GM23338 (cell line): ENCODE measurements around the gene MCC. TPM values are rescaled to one million over a fixed set of nuclear protein-coding genes. Genes with fewer than 3 reads are reported as not detected.

ENCODE experiments used
- ATAC-seq: fragments of 200-7000 bp; cut with Tn5 transposase; 3 replicates; pipeline ENCODE4 v1.9.1; 2020
- DNase-seq: peaks from one replicate; pipeline ENCODE4 v3.0.0-alpha.2; 2015; ENCODE audit warnings: low spot score
- H2AFZ ChIP-seq: fragments of 200-600 bp; sonication (generic); 2 replicates; pipeline ENCODE4 v1.8.0; 2016; ENCODE audit warnings: antibody characterized with exemption, mild to moderate bottlenecking, moderate library complexity
- H3F3A ChIP-seq: fragments of 200-600 bp; sonication (generic); replicated peaks from 2 replicates; pipeline ENCODE4 v1.8.0; 2017; ENCODE audit warnings: antibody characterized with exemption, mixed run types, low read depth
- H3K27ac ChIP-seq: fragments of 200-600 bp; sonication (generic); 2 replicates; pipeline ENCODE4 v1.6.1; 2016; ENCODE audit warnings: low read depth
- H3K27me3 ChIP-seq: fragments of 200-600 bp; sonication (generic); 2 replicates; pipeline ENCODE4 v1.8.0; 2016; ENCODE audit warnings: mild to moderate bottlenecking, mixed run types, moderate library complexity; ENCODE audit not compliant: insufficient read depth
- H3K36me3 ChIP-seq: fragments of 200-600 bp; sonication (generic); 2 replicates; pipeline ENCODE4 v1.8.0; 2016; ENCODE audit warnings: mild to moderate bottlenecking; ENCODE audit not compliant: insufficient read depth
- H3K4me1 ChIP-seq: fragments of 200-600 bp; sonication (generic); 2 replicates; pipeline ENCODE4 v1.8.0; 2016; ENCODE audit warnings: mild to moderate bottlenecking, moderate library complexity; ENCODE audit not compliant: insufficient read depth
- H3K4me2 ChIP-seq: fragments of 200-600 bp; sonication (generic); 2 replicates; pipeline ENCODE4 v1.7.1; 2017; ENCODE audit warnings: mixed run types
- H3K4me3 ChIP-seq: fragments of 200-600 bp; sonication (generic); 2 replicates; pipeline ENCODE4 v1.6.1; 2016; ENCODE audit warnings: mixed run types
- H3K79me2 ChIP-seq: fragments of 200-600 bp; sonication (generic); replicated peaks from 2 replicates; pipeline ENCODE4 v1.8.0; 2017; ENCODE audit warnings: mild to moderate bottlenecking; ENCODE audit not compliant: insufficient read depth
- H3K9me2 ChIP-seq: fragments of 200-600 bp; sonication (generic); 2 replicates; pipeline ENCODE4 v1.8.0; 2017; ENCODE audit not compliant: insufficient read depth
- H4K20me1 ChIP-seq: fragments of 200-600 bp; sonication (generic); replicated peaks from 2 replicates; pipeline ENCODE4 v1.8.0; 2017; ENCODE audit warnings: mild to moderate bottlenecking; ENCODE audit not compliant: insufficient read depth
- H3K27ac Mint-ChIP-seq: 2 replicates; pipeline ENCODE4 v1.8.0; 2020; ENCODE audit warnings: inconsistent platforms, mild to moderate bottlenecking, moderate library complexity, mixed read lengths
- H3K27me3 Mint-ChIP-seq: 3 replicates; pipeline ENCODE4 v1.8.0; 2022; ENCODE audit warnings: low read depth, mild to moderate bottlenecking, moderate library complexity, mixed read lengths, inconsistent platforms; ENCODE audit not compliant: insufficient read depth, poor library complexity
- H3K36me3 Mint-ChIP-seq: 3 replicates; pipeline ENCODE4 v1.8.0; 2021; ENCODE audit warnings: low read depth, mild to moderate bottlenecking, inconsistent platforms, moderate library complexity, mixed read lengths
- H3K4me1 Mint-ChIP-seq: 3 replicates; pipeline ENCODE4 v1.8.0; 2020; ENCODE audit warnings: mild to moderate bottlenecking, inconsistent platforms, mixed read lengths
- H3K4me3 Mint-ChIP-seq: 3 replicates; pipeline ENCODE4 v1.8.0; 2021; ENCODE audit warnings: moderate library complexity, mild to moderate bottlenecking, inconsistent platforms, mixed read lengths
- H3K9me3 Mint-ChIP-seq: 3 replicates; pipeline ENCODE4 v1.8.0; 2020; ENCODE audit warnings: moderate library complexity, mild to moderate bottlenecking, inconsistent platforms, mixed read lengths
- CREB1 ChIP-seq: fragments of 250-450 bp; sonication (Bioruptor Pico); IDR thresholded peaks from 2 replicates; pipeline ENCODE4 v1.5.0; 2020; ENCODE audit warnings: low read depth, mild to moderate bottlenecking, moderate library complexity
- EZH2 ChIP-seq: fragments of 200-600 bp; sonication (generic); IDR thresholded peaks from one replicate; pipeline ENCODE4 v1.8.0; 2017; ENCODE audit warnings: antibody characterized with exemption, mild to moderate bottlenecking, low read depth; ENCODE audit not compliant: unreplicated experiment
- JUNB ChIP-seq: IDR thresholded peaks from one replicate; pipeline ENCODE4 v1.6.1; 2016; ENCODE audit warnings: antibody characterized with exemption; ENCODE audit not compliant: unreplicated experiment
- NANOG ChIP-seq: IDR thresholded peaks from 2 replicates; pipeline ENCODE4 v1.6.1; 2016; ENCODE audit warnings: antibody characterized with exemption, borderline replicate concordance
- POLR2AphosphoS5 ChIP-seq: IDR thresholded peaks from 2 replicates; pipeline ENCODE4 v1.6.1; 2016; ENCODE audit warnings: antibody characterized with exemption, low read depth
- ZNF114 ChIP-seq: fragments of 250-450 bp; sonication (Bioruptor Pico); IDR thresholded peaks from 2 replicates; pipeline ENCODE4 v1.5.0; 2020; ENCODE audit warnings: mild to moderate bottlenecking, moderate library complexity
- polyA plus RNA-seq: library from polyadenylated mRNA; unstranded; fragments of >200 nt; fragmentation: Nextera tagmentation; extraction: Ambion mirVana; gene quantifications from 2 replicates; pipeline ENCODE4 v1.2.1, GENCODE V29; 2016
- total RNA-seq: library from RNA; depleted of rRNA; stranded (reverse); fragments of >200 nt; shearing (Covaris generic); gene quantifications from 2 replicates; pipeline ENCODE4 v1.2.3, GENCODE V29; 2014
- TF ChIP-seq, protein P1 (sequence below), 2 experiments: fragments of 200-600 bp in 1 of 2; sonication (generic) in 1 of 2; conservative IDR thresholded peaks; 2 replicates each; pipeline versions ENCODE4 v1.5.1 to v1.6.1; 2016 to 2017; ENCODE audit warnings: antibody characterized with exemption in 2 of 2, low read depth in 2 of 2, mild to moderate bottlenecking in 2 of 2, moderate library complexity in 1 of 2
- TF ChIP-seq, protein P2 (sequence below): IDR thresholded peaks from 2 replicates; pipeline ENCODE4 v1.6.1; 2016; ENCODE audit warnings: antibody characterized with exemption
- TF ChIP-seq, protein P3 (sequence below): fragments of 250-450 bp; sonication (Bioruptor Pico); IDR thresholded peaks from 2 replicates; pipeline ENCODE4 v1.5.0; 2020; ENCODE audit warnings: mild to moderate bottlenecking, moderate library complexity

Gene MCC
- total and polyA plus RNA-seq, 2 experiments from 2014 or later = 3.8 to 10.1 TPM

DNA sequence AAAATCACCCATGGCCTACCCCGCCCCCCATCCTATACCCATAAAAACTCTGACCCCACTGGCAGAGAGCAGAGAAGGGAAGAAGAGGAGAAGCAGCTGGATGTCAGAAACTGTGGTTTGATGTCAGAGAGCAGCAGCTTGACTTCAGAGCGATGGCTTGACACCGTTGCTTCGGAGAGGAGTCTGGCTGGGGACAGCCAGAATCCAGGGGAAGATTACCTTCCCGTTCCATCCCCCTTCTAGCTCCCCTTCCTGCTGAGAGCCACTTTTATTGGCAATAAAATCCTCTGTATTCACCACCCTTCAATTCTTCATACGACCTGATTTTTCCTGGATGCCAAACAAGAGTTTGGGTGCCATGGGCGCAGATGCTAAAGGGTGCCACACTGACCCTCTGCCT lies 373.7 kb downstream of the MCC start (continued):
- TF ChIP-seq, protein P1, sequence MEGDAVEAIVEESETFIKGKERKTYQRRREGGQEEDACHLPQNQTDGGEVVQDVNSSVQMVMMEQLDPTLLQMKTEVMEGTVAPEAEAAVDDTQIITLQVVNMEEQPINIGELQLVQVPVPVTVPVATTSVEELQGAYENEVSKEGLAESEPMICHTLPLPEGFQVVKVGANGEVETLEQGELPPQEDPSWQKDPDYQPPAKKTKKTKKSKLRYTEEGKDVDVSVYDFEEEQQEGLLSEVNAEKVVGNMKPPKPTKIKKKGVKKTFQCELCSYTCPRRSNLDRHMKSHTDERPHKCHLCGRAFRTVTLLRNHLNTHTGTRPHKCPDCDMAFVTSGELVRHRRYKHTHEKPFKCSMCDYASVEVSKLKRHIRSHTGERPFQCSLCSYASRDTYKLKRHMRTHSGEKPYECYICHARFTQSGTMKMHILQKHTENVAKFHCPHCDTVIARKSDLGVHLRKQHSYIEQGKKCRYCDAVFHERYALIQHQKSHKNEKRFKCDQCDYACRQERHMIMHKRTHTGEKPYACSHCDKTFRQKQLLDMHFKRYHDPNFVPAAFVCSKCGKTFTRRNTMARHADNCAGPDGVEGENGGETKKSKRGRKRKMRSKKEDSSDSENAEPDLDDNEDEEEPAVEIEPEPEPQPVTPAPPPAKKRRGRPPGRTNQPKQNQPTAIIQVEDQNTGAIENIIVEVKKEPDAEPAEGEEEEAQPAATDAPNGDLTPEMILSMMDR (conservative IDR thresholded peaks at IDR 0.05; ENCODE audit: low read depth in 2 of 2) = no peak
- TF ChIP-seq EZH2 = no peak

DNA sequence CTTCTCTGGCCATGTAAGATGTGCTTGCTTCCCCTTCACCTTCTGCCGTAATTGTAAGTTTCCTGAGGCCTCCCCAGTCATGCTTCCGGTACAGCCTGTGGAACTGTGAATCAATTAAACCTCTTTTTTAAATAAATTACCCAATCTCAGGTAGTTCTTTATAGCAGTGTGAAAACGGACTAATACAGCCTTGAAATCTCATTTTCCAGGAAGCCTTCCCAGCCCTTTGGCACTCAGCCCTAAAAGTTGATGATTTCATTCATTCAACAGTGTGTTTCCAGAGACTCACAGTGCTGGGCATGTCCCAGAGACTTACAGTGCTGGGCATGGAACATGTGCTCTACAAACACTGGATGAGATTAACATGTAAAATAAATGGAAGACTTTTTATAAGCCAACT lies 375.8 kb downstream of the MCC start:
- Mint-ChIP-seq H3K4me3 (no peak overlapping the region), H3K27me3 (peaks cover 3% of the 10 kb centered on the region), H3K27ac (no peak overlapping the region), H3K9me3 (peaks cover 16% of the 10 kb centered on the region; the same call in 2 of the 3 replicates), H3K36me3 (peaks cover 21% of the 10 kb centered on the region), H3K4me1 (no peaks in the 10 kb centered on the region)
- H3K27me3 ChIP-seq = no peaks in the 10 kb centered on the region
- no peaks in the 10 kb centered on the region for H3K36me3 ChIP-seq
- no peak overlapping the region for H3K4me2 ChIP-seq
- H3K27ac ChIP-seq = no peak overlapping the region
- H3K9me2 ChIP-seq = no peaks in the 10 kb centered on the region
- no peak overlapping the region for H3K4me3 ChIP-seq
- no peak for TF ChIP-seq EZH2
- TF ChIP-seq ZNF114 (CRISPR knock-in tag) = no peak
- TF ChIP-seq POLR2AphosphoS5 = no peak
- DNase-seq (no peak), ATAC-seq (no peak)
- H3K4me1 ChIP-seq = no peaks in the 10 kb centered on the region
- H2AFZ ChIP-seq = no peak overlapping the region
- H4K20me1 ChIP-seq = no peaks in the 10 kb centered on the region
- H3K79me2 ChIP-seq = no peaks in the 10 kb centered on the region
- H3F3A ChIP-seq = no peaks in the 10 kb centered on the region

DNA sequence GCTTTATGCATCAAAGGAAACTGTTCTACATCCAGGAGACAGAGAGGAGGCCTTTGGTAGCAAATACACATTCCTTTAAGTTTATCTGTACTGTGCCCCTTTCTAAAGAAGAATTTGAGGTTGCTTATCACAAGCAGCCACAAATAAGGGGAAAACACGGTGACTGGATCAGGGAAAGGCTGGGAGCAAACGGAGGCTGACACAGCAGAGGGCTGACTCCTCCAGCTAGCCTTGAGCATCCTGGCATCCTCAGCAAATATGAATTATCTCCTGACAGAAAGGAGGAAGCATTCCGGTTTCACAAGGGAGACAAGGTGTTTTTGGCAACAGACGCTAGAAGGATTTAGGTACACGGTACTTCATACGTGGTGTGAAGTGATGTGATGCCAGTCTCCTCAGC lies 378.1 kb downstream of the MCC start:
- H3K27ac ChIP-seq = no peak overlapping the region
- no peaks in the 10 kb centered on the region for H3F3A ChIP-seq
- ATAC-seq (no peak), DNase-seq (no peak)
- no peak overlapping the region for H3K4me2 ChIP-seq
- Mint-ChIP-seq H3K4me3 (no peak overlapping the region), H3K4me1 (no peaks in the 10 kb centered on the region; the same call in 2 of the 3 replicates), H3K36me3 (peaks cover 15% of the 10 kb centered on the region), H3K9me3 (peaks cover 12% of the 10 kb centered on the region; the same call in 2 of the 3 replicates), H3K27me3 (peaks cover 1% of the 10 kb centered on the region), H3K27ac (no peak overlapping the region)
- H3K79me2 ChIP-seq = no peaks in the 10 kb centered on the region
- H3K27me3 ChIP-seq = no peaks in the 10 kb centered on the region
- no peaks in the 10 kb centered on the region for H3K4me1 ChIP-seq
- H2AFZ ChIP-seq = no peak overlapping the region
- H4K20me1 ChIP-seq = no peaks in the 10 kb centered on the region
- no peak overlapping the region for H3K4me3 ChIP-seq
- 0 out of 2 replicates have a peak, but pooled peaks cover 4% of the 10 kb centered on the region for H3K9me2 ChIP-seq
- H3K36me3 ChIP-seq = no peaks in the 10 kb centered on the region
- TF ChIP-seq, protein P1 (conservative IDR thresholded peaks at IDR 0.05; ENCODE audit: low read depth in 2 of 2) = no peak
- TF ChIP-seq NANOG (no peak), POLR2AphosphoS5 (no peak), CREB1 (CRISPR knock-in tag) (no peak), JUNB (no peak)
- TF ChIP-seq, protein P2, sequence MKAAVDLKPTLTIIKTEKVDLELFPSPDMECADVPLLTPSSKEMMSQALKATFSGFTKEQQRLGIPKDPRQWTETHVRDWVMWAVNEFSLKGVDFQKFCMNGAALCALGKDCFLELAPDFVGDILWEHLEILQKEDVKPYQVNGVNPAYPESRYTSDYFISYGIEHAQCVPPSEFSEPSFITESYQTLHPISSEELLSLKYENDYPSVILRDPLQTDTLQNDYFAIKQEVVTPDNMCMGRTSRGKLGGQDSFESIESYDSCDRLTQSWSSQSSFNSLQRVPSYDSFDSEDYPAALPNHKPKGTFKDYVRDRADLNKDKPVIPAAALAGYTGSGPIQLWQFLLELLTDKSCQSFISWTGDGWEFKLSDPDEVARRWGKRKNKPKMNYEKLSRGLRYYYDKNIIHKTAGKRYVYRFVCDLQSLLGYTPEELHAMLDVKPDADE = no peak
- TF ChIP-seq, protein P3, sequence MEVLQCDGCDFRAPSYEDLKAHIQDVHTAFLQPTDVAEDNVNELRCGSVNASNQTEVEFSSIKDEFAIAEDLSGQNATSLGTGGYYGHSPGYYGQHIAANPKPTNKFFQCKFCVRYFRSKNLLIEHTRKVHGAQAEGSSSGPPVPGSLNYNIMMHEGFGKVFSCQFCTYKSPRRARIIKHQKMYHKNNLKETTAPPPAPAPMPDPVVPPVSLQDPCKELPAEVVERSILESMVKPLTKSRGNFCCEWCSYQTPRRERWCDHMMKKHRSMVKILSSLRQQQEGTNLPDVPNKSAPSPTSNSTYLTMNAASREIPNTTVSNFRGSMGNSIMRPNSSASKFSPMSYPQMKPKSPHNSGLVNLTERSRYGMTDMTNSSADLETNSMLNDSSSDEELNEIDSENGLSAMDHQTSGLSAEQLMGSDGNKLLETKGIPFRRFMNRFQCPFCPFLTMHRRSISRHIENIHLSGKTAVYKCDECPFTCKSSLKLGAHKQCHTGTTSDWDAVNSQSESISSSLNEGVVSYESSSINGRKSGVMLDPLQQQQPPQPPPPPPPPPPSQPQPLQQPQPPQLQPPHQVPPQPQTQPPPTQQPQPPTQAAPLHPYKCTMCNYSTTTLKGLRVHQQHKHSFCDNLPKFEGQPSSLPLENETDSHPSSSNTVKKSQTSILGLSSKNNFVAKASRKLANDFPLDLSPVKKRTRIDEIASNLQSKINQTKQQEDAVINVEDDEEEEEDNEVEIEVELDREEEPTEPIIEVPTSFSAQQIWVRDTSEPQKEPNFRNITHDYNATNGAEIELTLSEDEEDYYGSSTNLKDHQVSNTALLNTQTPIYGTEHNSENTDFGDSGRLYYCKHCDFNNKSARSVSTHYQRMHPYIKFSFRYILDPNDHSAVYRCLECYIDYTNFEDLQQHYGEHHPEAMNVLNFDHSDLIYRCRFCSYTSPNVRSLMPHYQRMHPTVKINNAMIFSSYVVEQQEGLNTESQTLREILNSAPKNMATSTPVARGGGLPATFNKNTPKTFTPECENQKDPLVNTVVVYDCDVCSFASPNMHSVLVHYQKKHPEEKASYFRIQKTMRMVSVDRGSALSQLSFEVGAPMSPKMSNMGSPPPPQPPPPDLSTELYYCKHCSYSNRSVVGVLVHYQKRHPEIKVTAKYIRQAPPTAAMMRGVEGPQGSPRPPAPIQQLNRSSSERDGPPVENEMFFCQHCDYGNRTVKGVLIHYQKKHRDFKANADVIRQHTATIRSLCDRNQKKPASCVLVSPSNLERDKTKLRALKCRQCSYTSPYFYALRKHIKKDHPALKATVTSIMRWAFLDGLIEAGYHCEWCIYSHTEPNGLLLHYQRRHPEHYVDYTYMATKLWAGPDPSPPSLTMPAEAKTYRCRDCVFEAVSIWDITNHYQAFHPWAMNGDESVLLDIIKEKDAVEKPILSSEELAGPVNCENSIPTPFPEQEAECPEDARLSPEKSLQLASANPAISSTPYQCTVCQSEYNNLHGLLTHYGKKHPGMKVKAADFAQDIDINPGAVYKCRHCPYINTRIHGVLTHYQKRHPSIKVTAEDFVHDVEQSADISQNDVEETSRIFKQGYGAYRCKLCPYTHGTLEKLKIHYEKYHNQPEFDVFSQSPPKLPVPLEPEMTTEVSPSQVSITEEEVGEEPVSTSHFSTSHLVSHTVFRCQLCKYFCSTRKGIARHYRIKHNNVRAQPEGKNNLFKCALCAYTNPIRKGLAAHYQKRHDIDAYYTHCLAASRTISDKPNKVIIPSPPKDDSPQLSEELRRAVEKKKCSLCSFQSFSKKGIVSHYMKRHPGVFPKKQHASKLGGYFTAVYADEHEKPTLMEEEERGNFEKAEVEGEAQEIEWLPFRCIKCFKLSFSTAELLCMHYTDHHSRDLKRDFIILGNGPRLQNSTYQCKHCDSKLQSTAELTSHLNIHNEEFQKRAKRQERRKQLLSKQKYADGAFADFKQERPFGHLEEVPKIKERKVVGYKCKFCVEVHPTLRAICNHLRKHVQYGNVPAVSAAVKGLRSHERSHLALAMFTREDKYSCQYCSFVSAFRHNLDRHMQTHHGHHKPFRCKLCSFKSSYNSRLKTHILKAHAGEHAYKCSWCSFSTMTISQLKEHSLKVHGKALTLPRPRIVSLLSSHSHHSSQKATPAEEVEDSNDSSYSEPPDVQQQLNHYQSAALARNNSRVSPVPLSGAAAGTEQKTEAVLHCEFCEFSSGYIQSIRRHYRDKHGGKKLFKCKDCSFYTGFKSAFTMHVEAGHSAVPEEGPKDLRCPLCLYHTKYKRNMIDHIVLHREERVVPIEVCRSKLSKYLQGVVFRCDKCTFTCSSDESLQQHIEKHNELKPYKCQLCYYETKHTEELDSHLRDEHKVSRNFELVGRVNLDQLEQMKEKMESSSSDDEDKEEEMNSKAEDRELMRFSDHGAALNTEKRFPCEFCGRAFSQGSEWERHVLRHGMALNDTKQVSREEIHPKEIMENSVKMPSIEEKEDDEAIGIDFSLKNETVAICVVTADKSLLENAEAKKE (CRISPR knock-in tag) = no peak
